Measurements from ENCODE around the gene PIAS4.
A peak's percentile ranks its signal among the peaks of the same experiment; 100 is the strongest.

PIAS4 gene

GRCh38 chr19:3968556-3969434 lies 38.7 kb upstream of the PIAS4 start (continued):
- TF ChIP-seq ZNF18 (tag by site-specific recombination; IDR thresholded peaks at IDR 0.05) (no peak), ZNF837 (tag by site-specific recombination; IDR thresholded peaks at IDR 0.05) (no peak), ZBTB1 (tag by site-specific recombination; IDR thresholded peaks at IDR 0.05) (no peak), ELK4 (IDR thresholded peaks at IDR 0.05; ENCODE audit: borderline replicate concordance, low read depth, low read length) (no peak), ZNF223 (tag by site-specific recombination; IDR thresholded peaks at IDR 0.05) (no peak), ZNF510 (tag by site-specific recombination; IDR thresholded peaks at IDR 0.05; ENCODE audit: insufficient replicate concordance) (no peak), PRDM1 (tag by site-specific recombination; IDR thresholded peaks at IDR 0.05) (peak; percentile 92), ZBTB48 (tag by site-specific recombination; IDR thresholded peaks at IDR 0.05) (peak; percentile 91), SCRT1 (tag by site-specific recombination; IDR thresholded peaks at IDR 0.05; ENCODE audit: borderline replicate concordance) (no peak), ZNF138 (tag by site-specific recombination; IDR thresholded peaks at IDR 0.05; ENCODE audit: borderline replicate concordance) (no peak), ZSCAN4 (tag by site-specific recombination; IDR thresholded peaks at IDR 0.05) (no peak), ZNF768 (tag by site-specific recombination; IDR thresholded peaks at IDR 0.05) (no peak), ZNF157 (tag by site-specific recombination; IDR thresholded peaks at IDR 0.05) (no peak), ZNF404 (tag by site-specific recombination; IDR thresholded peaks at IDR 0.05) (no peak), ZNF621 (tag by site-specific recombination; IDR thresholded peaks at IDR 0.05) (no peak), ZNF280D (tag by site-specific recombination; IDR thresholded peaks at IDR 0.05) (no peak), IKZF3 (tag by site-specific recombination; IDR thresholded peaks at IDR 0.05) (peak; percentile 97), ZNF114 (tag by site-specific recombination; IDR thresholded peaks at IDR 0.05) (no peak), ZIC2 (tag by site-specific recombination; IDR thresholded peaks at IDR 0.05) (no peak), ZBTB26 (tag by site-specific recombination; optimal IDR thresholded peaks at IDR 0.05) (no peak), ZBTB17 (tag by site-specific recombination; IDR thresholded peaks at IDR 0.05) (peak; percentile 81), ZNF76 (tag by site-specific recombination; IDR thresholded peaks at IDR 0.05; ENCODE audit: borderline replicate concordance, low read depth) (no peak; the same call in 1 of the 2 replicates), ZNF560 (tag by site-specific recombination; IDR thresholded peaks at IDR 0.05; ENCODE audit: borderline replicate concordance) (no peak), BCL6B (tag by site-specific recombination; IDR thresholded peaks at IDR 0.05) (peak; percentile 38; the same call in 1 of the 2 replicates), ZNF677 (tag by site-specific recombination; IDR thresholded peaks at IDR 0.05) (no peak), TRIM28 (IDR thresholded peaks at IDR 0.05; ENCODE audit: borderline replicate concordance, low read length) (peak; percentile 78), ZNF16 (tag by site-specific recombination; IDR thresholded peaks at IDR 0.05; ENCODE audit: low read depth) (no peak), ZSCAN30 (tag by site-specific recombination; IDR thresholded peaks at IDR 0.05) (peak; percentile 92), ZNF704 (tag by site-specific recombination; IDR thresholded peaks at IDR 0.05) (no peak)

Measured in HEK293 (cell line).